IPS-18a (cell line): ENCODE data around the gene ZFP69.
A peak's percentile ranks its signal among the peaks of the same experiment; 100 is the strongest.

Source experiments
- H3K27ac ChIP-seq: one replicate; pipeline ENCODE4 v1.5.1; 2013; ENCODE audit warnings: low read length
- H3K27me3 ChIP-seq: one replicate; pipeline ENCODE4 v1.6.1; 2013; ENCODE audit warnings: mild to moderate bottlenecking, low read length; ENCODE audit not compliant: control insufficient read depth, insufficient read depth
- H3K36me3 ChIP-seq: one replicate; pipeline ENCODE4 v1.6.1; 2013; ENCODE audit warnings: low read depth, low read length; ENCODE audit not compliant: control insufficient read depth
- H3K4me1 ChIP-seq: one replicate; pipeline ENCODE4 v1.6.1; 2013; ENCODE audit warnings: low read depth, low read length; ENCODE audit not compliant: control insufficient read depth
- H3K4me3 ChIP-seq: one replicate; pipeline ENCODE4 v1.5.1; 2013; ENCODE audit warnings: low read length
- H3K9ac ChIP-seq: one replicate; pipeline ENCODE4 v1.6.1; 2013; ENCODE audit warnings: mild to moderate bottlenecking, low read length, moderate library complexity
- H3K9me3 ChIP-seq: one replicate; pipeline ENCODE4 v1.6.1; 2013; ENCODE audit warnings: low read depth, low read length; ENCODE audit not compliant: control insufficient read depth

The ZFP69 gene

GRCh38 chr1:40476924-40477677 lies at the start of gene ZFP69:
Gene ZFP69, plus strand, starts transcription at chr1:40477290. Its CDS starts 2,072 bp downstream, at chr1:40479362.
- Histone ChIP-seq H3K4me3 (peak within 1 kb of the TSS; percentile 84), H3K27ac (no peak within 1 kb of the TSS), H3K9ac (peak within 1 kb of the TSS; percentile 32)

GRCh38 chr1:40431385-40431784 lies 45.7 kb upstream of the ZFP69 start:
- no peaks in the 10 kb centered on the region for H3K36me3 ChIP-seq
- no peak overlapping the region for H3K9ac ChIP-seq
- no peaks in the 10 kb centered on the region for H3K27me3 ChIP-seq
- no peaks in the 10 kb centered on the region for H3K9me3 ChIP-seq
- H3K4me1 ChIP-seq = no peaks in the 10 kb centered on the region
- H3K4me3 ChIP-seq = no peak overlapping the region
- H3K27ac ChIP-seq = no peak overlapping the region

More at GRCh38 chr1:40476924-40477677, at the start of gene ZFP69:
- Histone ChIP-seq H3K36me3 (peaks cover 5% of the 10 kb centered on the region), H3K9me3 (peaks cover 16% of the 10 kb centered on the region), H3K27me3 (peaks cover 8% of the 10 kb centered on the region), H3K4me1 (peaks cover 4% of the 10 kb centered on the region)

- Histone ChIP-seq H3K27me3 (no peaks in the 10 kb centered on the region), H3K27ac (no peak overlapping the region), H3K36me3 (no peaks in the 10 kb centered on the region), H3K4me3 (no peak overlapping the region), H3K4me1 (no peaks in the 10 kb centered on the region), H3K9ac (no peak overlapping the region), H3K9me3 (no peaks in the 10 kb centered on the region)
These were observed 44.3 kb upstream of the ZFP69 start for GRCh38 chr1:40432644-40433390.

GRCh38 chr1:40435471-40435870 lies 41.6 kb upstream of the ZFP69 start:
- Histone ChIP-seq H3K9ac (no peak overlapping the region), H3K36me3 (no peaks in the 10 kb centered on the region), H3K27ac (no peak overlapping the region), H3K4me3 (no peak overlapping the region), H3K27me3 (no peaks in the 10 kb centered on the region), H3K9me3 (no peaks in the 10 kb centered on the region), H3K4me1 (no peaks in the 10 kb centered on the region)

- Histone ChIP-seq H3K9me3 (no peaks in the 10 kb centered on the region), H3K36me3 (no peaks in the 10 kb centered on the region), H3K4me3 (no peak overlapping the region), H3K27ac (no peak overlapping the region), H3K9ac (no peak overlapping the region), H3K4me1 (no peaks in the 10 kb centered on the region), H3K27me3 (no peaks in the 10 kb centered on the region)
These were observed 41.2 kb upstream of the ZFP69 start for GRCh38 chr1:40435876-40436275.

GRCh38 chr1:40438391-40439015 lies 38.6 kb upstream of the ZFP69 start:
- H3K27me3 ChIP-seq = no peaks in the 10 kb centered on the region
- H3K4me1 ChIP-seq = no peaks in the 10 kb centered on the region
- no peaks in the 10 kb centered on the region for H3K9me3 ChIP-seq
- no peaks in the 10 kb centered on the region for H3K36me3 ChIP-seq
- no peak overlapping the region for H3K9ac ChIP-seq
- H3K4me3 ChIP-seq = no peak overlapping the region
- H3K27ac ChIP-seq = no peak overlapping the region

GRCh38 chr1:40439247-40439646 lies 37.8 kb upstream of the ZFP69 start:
- no peaks in the 10 kb centered on the region for H3K36me3 ChIP-seq
- no peaks in the 10 kb centered on the region for H3K9me3 ChIP-seq
- H3K27ac ChIP-seq = no peak overlapping the region
- no peak overlapping the region for H3K4me3 ChIP-seq
- H3K4me1 ChIP-seq = no peaks in the 10 kb centered on the region
- H3K27me3 ChIP-seq = no peaks in the 10 kb centered on the region
- no peak overlapping the region for H3K9ac ChIP-seq

- Histone ChIP-seq H3K4me3 (peak within 1 kb of the TSS; percentile 81), H3K9ac (peak within 1 kb of the TSS; percentile 77), H3K27ac (peak within 1 kb of the TSS; percentile 25), H3K4me1 (peaks cover 12% of the 10 kb centered on the region), H3K9me3 (peaks cover 4% of the 10 kb centered on the region), H3K36me3 (peaks cover 4% of the 10 kb centered on the region), H3K27me3 (no peaks in the 10 kb centered on the region)
These were observed 27.2 kb upstream of the ZFP69 start, which contains the start of gene ZFP69B for GRCh38 chr1:40449684-40450494. Gene ZFP69B, plus strand, starts transcription at chr1:40450476. Its CDS starts 486 bp downstream, at chr1:40450962.

- H3K9ac ChIP-seq = peak overlapping the region; percentile 77
- H3K27me3 ChIP-seq = no peaks in the 10 kb centered on the region
- H3K9me3 ChIP-seq = peaks cover 7% of the 10 kb centered on the region
- H3K4me3 ChIP-seq = peak overlapping the region; percentile 81
- peak overlapping the region; percentile 25 for H3K27ac ChIP-seq
- H3K4me1 ChIP-seq = peaks cover 12% of the 10 kb centered on the region
- peaks cover 7% of the 10 kb centered on the region for H3K36me3 ChIP-seq
These were observed 26.4 kb upstream of the ZFP69 start for GRCh38 chr1:40450495-40451237.

- peaks cover 12% of the 10 kb centered on the region for H3K4me1 ChIP-seq
- peak overlapping the region; percentile 77 for H3K9ac ChIP-seq
- H3K36me3 ChIP-seq = peaks cover 7% of the 10 kb centered on the region
- peak overlapping the region; percentile 81 for H3K4me3 ChIP-seq
- H3K27ac ChIP-seq = no peak overlapping the region
- H3K27me3 ChIP-seq = no peaks in the 10 kb centered on the region
- peaks cover 7% of the 10 kb centered on the region for H3K9me3 ChIP-seq
These were observed 25.9 kb upstream of the ZFP69 start for GRCh38 chr1:40451238-40451585.
